Smooth muscle cell of the brain vasculature (primary cell): ENCODE measurements around the gene HECTD2.
"Not testable (repeated sequence)": the region's sequence is repeated elsewhere in the genome, so short reads cannot be mapped to it uniquely, and the experiment has no call there.

Experiments used
- DNase-seq: peaks from one replicate; pipeline ENCODE4 v3.0.0-alpha.2; 2012; ENCODE audit warnings: low read depth, low spot score

HECTD2 gene

DNA sequence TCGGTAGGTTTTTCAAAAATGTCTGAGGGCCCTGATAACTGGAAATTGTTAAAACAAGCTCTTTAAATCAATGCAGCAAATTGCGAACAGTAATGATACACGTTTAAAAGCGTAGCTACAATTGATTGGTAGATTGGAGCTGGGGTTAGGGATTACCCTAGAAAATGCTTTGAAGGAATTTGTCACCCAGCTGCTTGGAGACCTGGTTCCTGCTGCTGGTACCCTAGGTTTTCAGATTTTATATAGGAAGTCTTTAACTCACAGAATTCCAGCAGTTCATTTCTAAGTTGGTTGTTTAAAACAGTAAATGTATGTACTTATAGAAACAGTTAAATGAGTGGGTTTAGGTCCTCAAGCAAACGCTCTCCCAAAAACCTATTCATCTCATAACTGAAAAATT, 1.5 kb downstream of the HECTD2 start:
- DNase-seq, result no peak

DNA sequence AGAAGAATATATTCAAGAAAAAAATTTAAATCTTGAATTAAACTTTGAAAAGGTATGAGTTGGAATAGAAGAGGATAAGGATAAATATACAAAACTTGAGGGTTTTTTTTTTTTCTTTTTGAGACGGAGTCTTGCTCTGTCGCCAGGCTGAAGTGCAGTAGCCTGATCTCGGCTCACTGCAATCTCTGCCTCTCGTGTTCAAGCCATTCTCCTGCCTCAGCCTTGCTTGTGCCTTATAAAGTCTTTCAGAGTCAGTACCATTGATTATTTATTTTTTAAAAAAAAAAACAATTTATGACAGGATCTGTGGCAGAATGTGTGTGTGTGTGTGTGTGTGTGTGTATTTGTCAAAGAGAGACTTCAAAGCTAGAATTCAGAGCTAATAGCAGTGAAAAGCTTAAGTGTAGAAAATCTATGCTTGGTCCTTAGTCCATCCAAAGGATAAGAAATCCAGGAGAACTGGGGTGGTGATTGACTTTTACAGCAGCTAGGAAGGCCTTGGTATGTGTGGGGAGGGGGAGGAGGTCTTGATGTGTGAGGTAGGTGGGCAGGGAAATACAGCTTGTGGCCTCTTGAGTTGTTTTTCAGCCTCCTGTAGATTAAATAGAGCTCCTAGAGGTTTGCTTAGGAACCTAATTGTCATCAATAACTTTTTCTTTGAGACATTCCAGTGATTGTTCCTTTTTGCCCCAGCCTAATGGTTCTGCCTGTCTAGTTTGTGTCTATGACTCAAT, 2.4 kb downstream of the HECTD2 start:
- no peak for DNase-seq

DNA sequence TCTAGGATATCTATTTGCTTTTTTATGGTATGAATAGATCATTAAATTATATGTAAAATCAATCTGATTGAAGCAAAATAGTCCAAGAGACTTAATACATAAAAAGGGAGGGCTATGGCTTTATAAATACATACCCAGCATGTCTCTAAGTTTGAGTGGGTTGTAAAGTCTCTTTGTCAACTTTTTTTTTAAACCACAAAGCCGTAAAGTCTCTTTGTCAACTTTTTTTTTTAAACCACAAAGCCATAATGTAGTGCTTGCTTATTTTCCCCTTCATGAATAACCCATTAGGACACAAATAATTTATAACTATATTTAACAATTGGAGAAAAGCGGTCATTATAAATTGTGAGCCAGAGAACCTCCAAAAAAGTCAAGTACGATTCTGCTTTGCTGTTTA, 5.7 kb downstream of the HECTD2 start:
- DNase-seq, result no peak

DNA sequence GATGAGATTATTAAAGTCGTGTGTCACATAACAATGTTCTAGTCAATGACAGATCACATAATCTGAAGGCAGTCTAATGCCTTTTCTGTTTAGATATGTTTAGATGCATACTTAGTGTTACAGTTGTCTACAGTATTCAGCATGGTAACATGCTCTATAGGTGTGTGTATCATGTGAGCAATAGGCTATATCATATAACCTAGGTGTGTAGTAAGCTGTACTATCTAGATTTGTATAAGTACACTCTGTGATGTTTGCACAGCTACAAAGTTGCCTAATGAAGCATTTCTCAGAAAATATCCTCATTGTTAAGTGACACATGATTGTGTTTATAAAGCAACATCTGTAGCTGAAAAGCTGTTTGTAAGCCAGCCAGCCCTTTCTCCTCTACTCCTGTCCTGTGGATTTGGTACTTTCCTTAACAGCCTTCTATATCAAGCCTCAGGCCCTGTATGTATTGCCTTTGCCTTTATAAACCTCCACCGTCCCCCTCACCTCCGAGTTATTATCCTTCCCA, 6.3 kb downstream of the HECTD2 start:
- DNase-seq, result no peak

DNA sequence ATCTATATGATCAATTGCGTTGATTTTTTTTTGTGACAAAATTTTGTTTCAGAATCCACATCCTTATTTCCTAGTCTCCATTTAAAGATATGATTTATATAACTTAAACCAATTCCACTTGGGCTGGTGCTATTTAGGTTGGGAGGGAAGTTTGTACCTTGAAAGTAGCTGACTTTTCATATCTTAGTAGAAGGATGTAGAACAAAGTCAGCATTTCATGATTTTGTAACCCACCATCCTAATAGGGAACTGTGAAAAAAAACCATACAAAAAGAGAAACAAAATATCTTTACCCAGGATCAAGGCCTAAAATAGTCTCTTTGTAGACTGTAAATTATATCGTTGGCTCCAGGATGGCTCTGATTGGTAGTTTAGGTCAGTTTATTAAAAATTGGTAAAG, 8.3 kb downstream of the HECTD2 start:
- DNase-seq, result no peak

DNA sequence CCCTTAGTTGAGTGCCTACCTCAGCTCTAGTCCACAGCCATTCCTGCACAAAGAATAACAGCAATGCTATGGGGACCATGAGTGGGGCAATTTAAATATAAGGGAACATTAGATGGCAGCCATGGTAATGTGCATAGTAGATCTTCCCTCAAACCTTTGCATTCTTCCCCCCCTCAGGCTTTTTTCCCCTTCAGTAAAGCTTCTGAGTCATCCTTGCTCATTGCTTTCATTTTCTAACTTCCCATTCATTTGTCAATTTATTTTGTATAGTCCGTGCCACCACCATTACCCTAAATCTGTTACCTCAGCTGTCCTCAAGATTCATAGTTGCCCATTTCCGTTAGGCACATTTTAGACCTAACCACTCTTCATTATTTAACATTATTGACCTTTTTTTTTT, 10.7 kb downstream of the HECTD2 start:
- DNase-seq, result no peak

DNA sequence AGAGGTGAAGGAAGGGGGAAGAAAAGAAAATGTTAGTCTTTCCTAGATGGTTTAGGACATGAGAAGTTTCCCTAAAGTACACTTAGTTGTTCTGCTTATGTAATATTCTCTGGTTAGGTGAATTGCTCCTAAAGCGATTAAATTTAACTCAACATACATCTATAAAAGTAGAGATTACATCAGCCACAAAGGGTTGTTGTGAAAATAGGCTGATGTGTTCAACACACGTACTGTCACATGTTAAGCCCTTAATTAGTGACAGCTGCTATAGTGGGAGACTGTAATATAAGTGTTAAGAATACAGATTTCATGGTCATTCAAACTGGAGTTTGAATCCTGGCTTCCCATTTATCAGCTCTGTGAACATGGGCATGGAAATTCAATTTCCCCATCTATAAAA, 12.8 kb downstream of the HECTD2 start:
- no peak for DNase-seq

DNA sequence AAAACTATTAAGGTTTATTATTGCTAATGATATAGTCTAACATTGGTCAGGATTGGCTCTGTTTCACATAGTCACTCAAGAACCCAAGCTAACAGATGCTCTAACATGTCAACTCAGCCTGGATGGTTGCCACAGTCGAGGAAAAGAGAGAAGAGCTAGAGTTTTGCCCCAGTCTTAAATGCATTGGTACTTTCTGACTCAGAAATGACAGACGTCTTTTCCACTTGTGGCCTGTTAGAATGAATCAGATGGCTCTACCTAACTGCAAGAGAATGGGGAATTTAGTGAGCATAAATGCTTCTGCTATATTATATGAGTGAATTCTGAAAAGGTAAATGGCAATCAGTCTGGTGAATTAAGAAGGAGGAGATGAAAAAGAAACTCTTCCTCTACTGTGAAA, 13.9 kb downstream of the HECTD2 start:
- no peak for DNase-seq

DNA sequence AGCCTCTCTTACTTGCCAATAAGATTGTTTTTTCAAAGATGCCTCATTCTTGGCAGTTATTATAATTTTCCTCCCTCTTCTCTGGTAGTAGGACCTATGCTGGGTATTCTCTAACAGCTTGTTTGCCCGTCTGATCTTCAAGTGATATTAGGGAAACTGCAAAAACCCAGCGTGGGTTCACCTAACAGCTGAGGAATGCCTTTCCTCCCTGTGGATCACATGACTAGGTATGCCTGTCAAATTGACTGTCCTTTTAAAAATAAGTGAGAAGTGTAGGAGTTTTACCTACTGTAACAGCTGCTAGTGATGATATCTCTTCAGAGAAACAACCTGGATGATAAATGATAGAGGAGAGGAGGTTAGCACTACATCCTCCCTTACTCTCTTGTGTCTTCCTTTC, 22.0 kb downstream of the HECTD2 start:
- DNase-seq, result no peak

DNA sequence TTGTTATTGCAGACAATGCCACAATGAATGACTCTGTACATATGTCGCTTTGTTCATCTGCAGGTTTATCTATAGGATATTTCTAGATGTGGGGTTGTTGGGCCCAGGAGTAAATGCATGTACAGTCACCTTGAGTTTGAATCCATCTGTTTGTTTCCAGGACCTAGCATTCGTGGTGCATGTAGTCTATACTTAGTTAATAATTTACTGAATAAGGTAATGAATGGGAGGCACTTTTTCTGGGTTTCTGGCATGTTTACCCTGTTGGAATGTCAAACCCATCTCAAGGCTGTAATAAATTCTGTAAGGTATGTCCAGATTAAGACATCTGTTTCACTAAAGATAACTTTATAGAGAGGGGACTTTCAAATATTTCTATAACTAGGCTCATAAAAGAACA, 23.5 kb downstream of the HECTD2 start:
- DNase-seq, result no peak

DNA sequence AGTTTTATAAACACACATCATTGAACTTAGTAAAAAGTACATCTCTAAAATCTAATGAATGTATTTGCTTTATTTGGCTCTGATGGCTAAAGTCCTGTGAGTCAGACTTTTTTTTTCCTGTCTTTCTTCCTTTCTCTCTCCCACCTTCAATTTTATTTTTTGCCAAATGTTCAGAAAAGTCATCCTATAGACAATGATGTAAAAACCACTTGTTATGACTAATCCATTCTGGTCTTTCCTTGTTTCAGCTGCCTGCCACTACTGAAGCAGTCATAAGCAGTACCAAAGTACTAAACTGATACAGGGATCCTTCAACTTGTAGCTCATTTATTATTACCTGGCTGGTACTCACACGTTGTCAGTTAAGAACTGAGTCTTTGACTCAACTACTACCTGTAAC, 23.9 kb downstream of the HECTD2 start:
- DNase-seq, result no peak

DNA sequence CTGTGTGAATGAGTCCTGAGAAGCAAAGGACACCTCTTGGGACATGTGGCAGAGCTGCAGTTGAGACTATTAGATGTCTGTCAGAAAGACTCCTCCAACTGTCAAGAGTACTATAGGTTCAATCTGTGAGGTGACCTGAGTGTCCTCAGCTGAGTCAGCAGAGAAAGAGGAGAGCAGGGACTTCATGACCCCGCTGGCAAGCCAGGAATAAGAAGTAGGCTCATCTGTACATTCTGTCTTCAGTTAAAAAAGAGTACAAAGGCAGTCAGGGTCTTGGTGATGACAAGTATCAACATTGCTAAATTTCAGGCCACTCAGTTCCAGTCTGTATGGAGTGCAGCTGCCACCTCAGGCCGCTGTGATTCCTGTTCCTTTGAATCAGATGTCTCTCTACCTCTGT, 25.1 kb downstream of the HECTD2 start:
- no peak for DNase-seq

DNA sequence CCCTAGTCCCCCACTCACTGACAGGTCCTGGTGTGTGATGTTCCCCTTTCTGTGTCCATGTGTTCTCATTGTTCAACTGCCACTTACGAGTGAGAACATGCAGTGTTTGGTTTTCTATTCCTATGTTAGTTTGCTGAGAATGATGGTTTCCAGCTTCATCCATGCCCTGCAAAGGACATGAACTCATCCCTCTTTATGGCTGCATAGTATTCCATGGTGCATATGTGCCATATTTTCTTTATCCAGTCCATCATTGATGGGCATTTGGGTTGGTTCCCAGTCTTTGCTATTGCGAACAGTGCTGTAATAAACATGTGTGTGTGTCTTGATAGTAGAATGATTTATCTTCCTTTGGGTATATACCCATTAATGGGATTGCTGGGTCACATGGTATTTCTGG, 28.1 kb downstream of the HECTD2 start:
- not testable (repeated sequence) for DNase-seq

DNA sequence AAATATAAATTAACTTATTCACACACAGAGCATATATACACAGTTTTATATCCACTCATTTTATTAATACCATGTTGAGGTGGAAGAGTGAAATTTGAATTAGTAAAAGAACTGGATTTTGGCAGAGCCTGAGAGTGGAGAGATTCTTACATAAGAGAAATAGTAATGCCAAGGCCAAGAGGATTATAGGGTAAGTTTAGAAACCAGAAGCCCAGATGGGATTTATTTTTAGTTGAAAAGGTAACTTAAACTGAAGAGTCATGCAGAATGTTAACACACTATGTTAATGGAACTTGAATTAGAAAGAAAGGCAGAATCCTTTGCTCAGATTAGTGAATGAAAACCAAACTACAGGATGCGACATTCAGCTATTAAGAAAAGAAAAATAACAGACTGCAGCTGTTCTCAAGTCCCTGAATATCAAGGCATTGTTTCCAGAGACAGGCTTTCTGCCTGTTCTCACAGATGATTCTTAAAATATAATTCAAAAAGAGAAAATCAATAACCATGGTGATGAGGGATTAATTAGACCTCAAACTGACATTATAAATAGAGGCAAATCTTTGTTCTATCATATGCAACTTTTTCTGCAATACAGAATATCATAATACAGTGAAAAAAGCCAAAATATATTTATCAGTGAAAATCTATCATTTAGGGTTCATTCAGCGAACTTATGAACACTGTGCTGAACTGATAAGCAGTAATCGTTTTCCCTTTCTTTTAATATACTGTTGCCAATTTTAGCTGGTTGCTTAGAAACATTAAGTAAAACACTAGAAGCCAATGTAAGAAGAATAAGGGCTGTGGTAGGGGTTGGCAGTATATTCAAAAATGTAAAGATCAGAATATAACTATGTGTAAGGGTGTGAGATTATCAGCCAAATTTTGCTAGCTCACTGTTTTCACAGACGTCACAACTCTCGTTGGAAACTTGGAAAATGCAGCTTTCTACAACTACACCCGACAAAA, 34.4 kb downstream of the HECTD2 start:
- DNase-seq, result no peak

DNA sequence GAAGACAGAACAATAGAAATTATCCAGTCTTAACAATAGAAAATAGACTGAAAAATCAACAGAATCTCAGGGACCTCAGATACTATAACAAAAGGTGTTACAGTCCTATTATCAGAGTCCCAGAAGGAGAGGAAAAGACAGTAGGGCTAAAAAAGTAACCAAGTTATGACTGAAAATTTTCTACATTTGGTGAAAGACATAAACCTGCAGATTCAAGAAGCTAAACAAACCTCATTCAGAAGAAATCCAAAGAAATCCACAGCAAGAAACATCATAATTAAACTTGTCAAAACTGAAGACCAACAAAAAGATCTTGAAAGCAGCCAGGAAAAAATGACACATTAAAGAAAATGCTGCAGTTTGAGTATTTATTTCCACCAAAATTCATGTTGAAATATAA, 41.9 kb downstream of the HECTD2 start:
- DNase-seq, result no peak

DNA sequence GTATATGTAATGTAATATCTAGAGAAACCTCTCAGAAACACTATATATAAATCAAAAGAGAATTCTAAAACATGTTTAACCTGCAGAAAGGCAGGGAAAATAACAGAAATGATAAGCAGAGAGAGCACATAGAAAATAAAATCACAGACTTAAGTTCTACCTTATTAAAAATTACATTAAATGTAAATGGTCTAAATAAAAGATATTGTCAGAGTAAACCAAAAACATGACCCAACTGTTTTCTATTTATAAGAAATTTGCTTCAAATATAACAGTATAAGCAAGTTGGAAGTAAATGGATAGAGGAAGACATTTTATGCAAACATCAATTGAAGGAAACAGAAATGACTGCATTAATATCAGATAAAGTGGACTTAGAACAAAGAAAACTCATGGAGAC, 43.4 kb downstream of the HECTD2 start:
- no peak for DNase-seq

DNA sequence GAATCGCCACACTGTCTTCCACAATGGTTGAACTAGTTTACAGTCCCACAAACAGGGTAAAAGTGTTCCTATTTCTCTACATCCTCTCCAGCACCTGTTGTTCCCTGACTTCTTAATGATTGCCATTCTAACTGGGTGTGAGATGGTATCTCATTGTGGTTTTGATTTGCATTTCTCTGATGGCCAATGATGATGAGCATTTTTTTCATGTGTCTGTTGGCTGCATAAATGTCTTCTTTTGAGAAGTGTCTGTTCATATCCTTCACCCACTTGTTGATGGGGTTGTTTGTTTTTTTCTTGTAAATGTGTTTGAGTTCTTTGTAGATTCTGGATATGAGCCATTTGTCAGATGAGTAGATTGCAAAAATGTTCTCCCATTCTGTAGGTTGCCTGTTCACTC, 45.0 kb downstream of the HECTD2 start:
- not testable (repeated sequence) for DNase-seq

DNA sequence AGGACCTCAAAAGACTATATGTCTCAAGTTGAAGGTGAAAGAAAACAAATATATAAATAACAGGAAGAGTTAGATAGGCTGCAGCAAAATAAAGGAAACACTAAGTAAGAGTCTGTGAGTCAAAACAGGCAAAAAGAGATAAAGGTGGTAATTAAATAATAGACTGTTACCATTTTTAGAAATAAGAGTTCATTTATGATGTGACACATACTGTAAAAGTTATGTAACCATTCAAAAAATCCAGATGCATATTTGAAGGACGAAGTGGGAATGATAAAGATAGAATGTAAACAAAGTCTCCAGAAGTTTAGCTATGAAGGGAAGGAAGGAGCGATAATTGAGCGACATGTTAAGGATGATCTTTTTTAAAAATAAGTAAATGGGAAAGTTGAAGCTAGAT, 50.5 kb downstream of the HECTD2 start:
- no peak for DNase-seq

DNA sequence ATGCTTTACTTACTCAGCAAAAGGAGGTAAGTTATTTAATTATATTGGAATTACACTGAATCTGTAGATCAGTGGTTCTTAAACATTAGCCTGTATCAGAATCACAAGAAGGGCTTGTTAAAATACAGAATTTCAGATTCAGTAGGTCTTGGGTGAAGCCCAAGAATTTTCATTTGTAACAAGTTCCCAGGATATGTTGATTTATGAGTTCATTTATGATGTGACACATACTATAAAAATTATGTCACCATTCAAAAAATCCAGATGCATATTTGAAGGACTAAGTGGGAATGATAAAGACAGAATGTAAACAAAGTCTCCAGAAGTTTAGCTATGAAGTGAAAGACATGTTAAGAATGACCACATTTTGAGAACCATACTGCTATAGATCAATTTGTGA, 52.3 kb downstream of the HECTD2 start:
- no peak for DNase-seq

DNA sequence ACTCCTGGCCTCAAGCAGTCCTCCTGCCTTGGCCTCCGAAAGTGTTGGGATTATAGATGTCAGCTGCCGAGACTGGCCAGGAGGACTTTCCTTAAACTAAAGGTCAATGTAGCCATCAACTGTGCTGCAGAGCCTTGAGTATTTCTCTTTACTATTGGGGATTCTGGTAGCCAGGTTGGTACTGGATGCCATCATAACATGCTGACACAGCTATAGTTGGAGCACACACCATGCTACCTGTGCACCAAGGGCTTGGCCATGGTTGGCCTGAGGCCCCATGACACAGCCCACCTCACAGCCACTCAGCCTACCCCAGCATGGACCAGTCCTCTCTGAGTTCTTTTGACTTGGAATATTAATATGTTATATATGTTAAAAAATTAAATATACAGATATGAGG, 54.4 kb downstream of the HECTD2 start:
- DNase-seq, result no peak

DNA sequence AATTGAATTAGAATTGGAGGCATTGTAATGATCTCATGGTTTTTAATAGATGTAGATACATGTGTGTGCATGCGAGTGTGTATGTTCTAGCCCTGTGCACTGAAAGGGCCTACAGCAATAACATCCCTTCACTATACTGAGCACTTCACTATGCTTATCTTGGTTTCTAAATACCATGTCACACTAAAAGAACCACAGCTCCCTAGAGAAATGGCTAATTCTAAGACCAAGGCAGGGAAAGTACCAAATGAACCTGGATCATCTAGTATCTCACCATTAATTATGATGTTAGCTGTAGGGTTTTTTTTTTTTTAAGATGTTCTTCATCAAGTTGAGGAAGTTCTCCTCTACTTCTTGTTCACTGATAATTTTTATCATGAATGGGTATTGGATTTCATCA, 55.1 kb downstream of the HECTD2 start:
- DNase-seq, result no peak

DNA sequence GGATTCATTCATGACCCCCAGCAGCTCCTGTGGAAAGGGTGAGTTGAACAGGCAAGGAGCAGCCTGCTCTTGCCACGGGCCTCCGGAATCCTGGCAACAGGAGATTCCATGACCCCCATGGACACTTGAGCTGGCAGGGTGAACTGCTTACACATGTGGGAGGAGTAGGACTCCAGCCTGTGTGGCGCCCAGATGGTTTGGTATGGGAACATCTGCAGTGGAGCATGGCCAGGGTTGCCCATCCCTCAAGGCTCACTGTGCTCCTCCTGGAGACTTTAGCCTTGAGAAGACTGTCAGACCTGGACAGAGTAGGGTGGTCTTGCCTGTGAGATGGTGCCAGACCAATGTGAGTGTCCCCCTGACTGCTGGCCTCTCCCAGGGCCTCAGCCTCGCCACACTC, 57.0 kb downstream of the HECTD2 start:
- DNase-seq, result no peak

DNA sequence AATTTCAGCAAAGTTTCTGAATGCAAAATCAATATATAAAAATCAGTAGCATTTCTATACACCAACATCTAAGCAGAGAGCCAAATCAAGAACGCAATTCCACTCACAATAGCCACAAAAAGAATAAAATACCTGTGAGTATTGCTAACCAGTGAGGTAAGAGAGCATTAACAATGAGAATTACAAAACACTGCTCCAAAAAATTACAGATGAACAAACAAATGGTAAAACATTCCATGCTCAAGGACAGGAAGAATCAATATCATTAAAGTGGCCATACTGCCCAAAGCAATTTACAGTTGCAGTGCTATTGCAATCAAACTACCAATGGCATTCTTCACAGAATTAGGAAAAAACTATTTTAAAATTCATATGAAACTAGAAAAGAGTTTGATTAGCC, 61.5 kb downstream of the HECTD2 start:
- DNase-seq, result no peak
